GM23338 (cell line): ENCODE results near the gene THSD7A. TPM values are rescaled to one million over a fixed set of nuclear protein-coding genes. Genes with fewer than 3 reads are reported as not detected.

ENCODE experiments used
- ATAC-seq: fragments of 200-7000 bp; cut with Tn5 transposase; 3 replicates; pipeline ENCODE4 v1.9.1; 2020
- DNase-seq: peaks from one replicate; pipeline ENCODE4 v3.0.0-alpha.2; 2015; ENCODE audit warnings: low spot score
- H2AFZ ChIP-seq: fragments of 200-600 bp; sonication (generic); 2 replicates; pipeline ENCODE4 v1.8.0; 2016; ENCODE audit warnings: antibody characterized with exemption, mild to moderate bottlenecking, moderate library complexity
- H3F3A ChIP-seq: fragments of 200-600 bp; sonication (generic); replicated peaks from 2 replicates; pipeline ENCODE4 v1.8.0; 2017; ENCODE audit warnings: antibody characterized with exemption, mixed run types, low read depth
- H3K27ac ChIP-seq: fragments of 200-600 bp; sonication (generic); 2 replicates; pipeline ENCODE4 v1.6.1; 2016; ENCODE audit warnings: low read depth
- H3K27me3 ChIP-seq: fragments of 200-600 bp; sonication (generic); 2 replicates; pipeline ENCODE4 v1.8.0; 2016; ENCODE audit warnings: mild to moderate bottlenecking, mixed run types, moderate library complexity; ENCODE audit not compliant: insufficient read depth
- H3K36me3 ChIP-seq: fragments of 200-600 bp; sonication (generic); 2 replicates; pipeline ENCODE4 v1.8.0; 2016; ENCODE audit warnings: mild to moderate bottlenecking; ENCODE audit not compliant: insufficient read depth
- H3K4me1 ChIP-seq: fragments of 200-600 bp; sonication (generic); 2 replicates; pipeline ENCODE4 v1.8.0; 2016; ENCODE audit warnings: mild to moderate bottlenecking, moderate library complexity; ENCODE audit not compliant: insufficient read depth
- H3K4me2 ChIP-seq: fragments of 200-600 bp; sonication (generic); 2 replicates; pipeline ENCODE4 v1.7.1; 2017; ENCODE audit warnings: mixed run types
- H3K4me3 ChIP-seq: fragments of 200-600 bp; sonication (generic); 2 replicates; pipeline ENCODE4 v1.6.1; 2016; ENCODE audit warnings: mixed run types
- H3K79me2 ChIP-seq: fragments of 200-600 bp; sonication (generic); replicated peaks from 2 replicates; pipeline ENCODE4 v1.8.0; 2017; ENCODE audit warnings: mild to moderate bottlenecking; ENCODE audit not compliant: insufficient read depth
- H3K9me2 ChIP-seq: fragments of 200-600 bp; sonication (generic); 2 replicates; pipeline ENCODE4 v1.8.0; 2017; ENCODE audit not compliant: insufficient read depth
- H4K20me1 ChIP-seq: fragments of 200-600 bp; sonication (generic); replicated peaks from 2 replicates; pipeline ENCODE4 v1.8.0; 2017; ENCODE audit warnings: mild to moderate bottlenecking; ENCODE audit not compliant: insufficient read depth
- H3K27ac Mint-ChIP-seq: 2 replicates; pipeline ENCODE4 v1.8.0; 2020; ENCODE audit warnings: inconsistent platforms, mild to moderate bottlenecking, moderate library complexity, mixed read lengths
- H3K27me3 Mint-ChIP-seq: 3 replicates; pipeline ENCODE4 v1.8.0; 2022; ENCODE audit warnings: low read depth, mild to moderate bottlenecking, moderate library complexity, mixed read lengths, inconsistent platforms; ENCODE audit not compliant: insufficient read depth, poor library complexity
- H3K36me3 Mint-ChIP-seq: 3 replicates; pipeline ENCODE4 v1.8.0; 2021; ENCODE audit warnings: low read depth, mild to moderate bottlenecking, inconsistent platforms, moderate library complexity, mixed read lengths
- H3K4me1 Mint-ChIP-seq: 3 replicates; pipeline ENCODE4 v1.8.0; 2020; ENCODE audit warnings: mild to moderate bottlenecking, inconsistent platforms, mixed read lengths
- H3K4me3 Mint-ChIP-seq: 3 replicates; pipeline ENCODE4 v1.8.0; 2021; ENCODE audit warnings: moderate library complexity, mild to moderate bottlenecking, inconsistent platforms, mixed read lengths
- H3K9me3 Mint-ChIP-seq: 3 replicates; pipeline ENCODE4 v1.8.0; 2020; ENCODE audit warnings: moderate library complexity, mild to moderate bottlenecking, inconsistent platforms, mixed read lengths
- CTCF ChIP-seq, 2 experiments: fragments of 200-600 bp in 1 of 2; sonication (generic) in 1 of 2; conservative IDR thresholded peaks; 2 replicates each; pipeline versions ENCODE4 v1.5.1 to v1.6.1; 2016 to 2017; ENCODE audit warnings: antibody characterized with exemption in 2 of 2, low read depth in 2 of 2, mild to moderate bottlenecking in 2 of 2, moderate library complexity in 1 of 2
- ZNF331 ChIP-seq: fragments of 250-450 bp; sonication (Bioruptor Pico); IDR thresholded peaks from 2 replicates; pipeline ENCODE4 v1.5.0; 2020; ENCODE audit warnings: low read depth, mild to moderate bottlenecking, moderate library complexity
- ZNF462 ChIP-seq: fragments of 250-450 bp; sonication (Bioruptor Pico); IDR thresholded peaks from 2 replicates; pipeline ENCODE4 v1.5.0; 2020; ENCODE audit warnings: mild to moderate bottlenecking, moderate library complexity
- polyA plus RNA-seq: library from polyadenylated mRNA; unstranded; fragments of >200 nt; fragmentation: Nextera tagmentation; extraction: Ambion mirVana; gene quantifications from 2 replicates; pipeline ENCODE4 v1.2.1, GENCODE V29; 2016
- total RNA-seq: library from RNA; depleted of rRNA; stranded (reverse); fragments of >200 nt; shearing (Covaris generic); gene quantifications from 2 replicates; pipeline ENCODE4 v1.2.3, GENCODE V29; 2014

Gene THSD7A
- total and polyA plus RNA-seq, 2 experiments from 2014 or later, result 1.3 to 2.1 TPM

GRCh38 chr7:11557627-11558026 is 274.4 kb downstream of the THSD7A start:
- no peaks in the 10 kb centered on the region for H3K36me3 Mint-ChIP-seq

More at GRCh38 chr7:11557627-11558026, 274.4 kb downstream of the THSD7A start:
- H3K4me3 Mint-ChIP-seq, result no peak overlapping the region
- H3F3A ChIP-seq, result no peaks in the 10 kb centered on the region
- no peaks in the 10 kb centered on the region for H3K9me3 Mint-ChIP-seq
- no peaks in the 10 kb centered on the region for H3K36me3 ChIP-seq
- TF ChIP-seq ZNF331 (CRISPR knock-in tag) (no peak), CTCF (conservative IDR thresholded peaks at IDR 0.05; ENCODE audit: low read depth in 2 of 2) (peak; percentile 71 to 93), ZNF462 (0 out of 2 replicates have a peak, but pooled peaks have one; percentile 42)
- peaks cover 6% of the 10 kb centered on the region for H3K4me1 ChIP-seq
- DNase-seq, result peak; percentile 91
- no peak overlapping the region for H3K27ac Mint-ChIP-seq
- H3K27me3 Mint-ChIP-seq, result peaks cover 2% of the 10 kb centered on the region
- H4K20me1 ChIP-seq, result no peaks in the 10 kb centered on the region
- peaks cover 13% of the 10 kb centered on the region for H3K4me1 Mint-ChIP-seq
- peak; percentile 100 for ATAC-seq
- no peaks in the 10 kb centered on the region for H3K79me2 ChIP-seq
- H2AFZ ChIP-seq, result peak overlapping the region; percentile 54; the same call in 1 of the 2 replicates
- no peaks in the 10 kb centered on the region for H3K9me2 ChIP-seq
- H3K4me2 ChIP-seq, result no peak overlapping the region
- H3K27ac ChIP-seq, result no peak overlapping the region
- H3K4me3 ChIP-seq, result no peak overlapping the region
- no peaks in the 10 kb centered on the region for H3K27me3 ChIP-seq
